ENCODE data around the gene LRRTM3.

GRCh38 chr10:67087135-67087425 is 161.2 kb downstream of the LRRTM3 start:
- TF ChIP-seq CTCF (IDR thresholded peaks at IDR 0.05) (no peak), POLR2A (IDR thresholded peaks at IDR 0.05) (no peak)

All from adrenal gland (tissue), 5 donors.